IPS DF 4.7 (cell line): ENCODE results near the gene NUDT6.
"Not testable (repeated sequence)": the region's sequence is repeated elsewhere in the genome, so short reads cannot be mapped to it uniquely, and the experiment has no call there.

Experiments
- DNase-seq: peaks from one replicate; pipeline ENCODE4 v3.0.0-alpha.2; 2013; ENCODE audit warnings: low spot score; ENCODE audit errors: extremely low read depth

NUDT6 gene

DNA sequence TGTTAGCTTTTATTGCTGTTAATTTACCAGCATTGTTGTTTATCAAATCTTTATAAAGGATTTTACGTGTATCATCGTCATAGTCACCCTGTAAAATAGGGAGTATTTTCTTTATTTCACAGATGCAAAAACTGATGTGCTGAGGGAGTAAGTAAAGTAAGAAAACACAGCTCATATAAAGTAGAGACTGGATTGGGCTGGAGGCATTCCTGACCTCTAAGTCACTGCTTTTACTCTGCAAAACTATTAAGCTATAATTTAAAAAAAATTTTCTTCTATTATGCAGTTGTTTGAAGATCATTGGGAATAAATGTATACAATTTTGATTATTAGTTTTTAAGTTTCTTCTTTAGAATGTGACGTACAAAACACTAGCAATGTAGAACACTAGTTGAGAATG lies 45.9 kb downstream of the NUDT6 start:
- no peak for DNase-seq

DNA sequence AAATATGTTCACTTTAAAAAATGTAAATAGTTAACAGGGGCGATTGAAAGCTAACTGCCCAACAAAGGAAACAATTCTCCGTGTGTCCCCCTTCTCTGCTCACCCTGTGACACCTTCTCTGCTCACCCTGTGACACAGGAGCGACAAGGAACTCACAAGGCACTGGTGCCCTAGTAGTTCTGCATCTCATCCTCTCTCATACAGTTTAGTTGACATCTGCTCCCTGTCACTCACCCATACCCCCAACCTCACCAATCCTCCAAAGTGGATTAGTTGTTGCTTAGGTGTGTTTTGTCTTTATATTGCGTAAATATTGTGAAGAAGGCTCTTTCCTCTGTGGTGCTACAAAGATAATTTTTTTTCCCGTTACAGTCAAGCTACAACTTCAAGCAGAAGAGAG lies 46.4 kb downstream of the NUDT6 start:
- DNase-seq = no peak

DNA sequence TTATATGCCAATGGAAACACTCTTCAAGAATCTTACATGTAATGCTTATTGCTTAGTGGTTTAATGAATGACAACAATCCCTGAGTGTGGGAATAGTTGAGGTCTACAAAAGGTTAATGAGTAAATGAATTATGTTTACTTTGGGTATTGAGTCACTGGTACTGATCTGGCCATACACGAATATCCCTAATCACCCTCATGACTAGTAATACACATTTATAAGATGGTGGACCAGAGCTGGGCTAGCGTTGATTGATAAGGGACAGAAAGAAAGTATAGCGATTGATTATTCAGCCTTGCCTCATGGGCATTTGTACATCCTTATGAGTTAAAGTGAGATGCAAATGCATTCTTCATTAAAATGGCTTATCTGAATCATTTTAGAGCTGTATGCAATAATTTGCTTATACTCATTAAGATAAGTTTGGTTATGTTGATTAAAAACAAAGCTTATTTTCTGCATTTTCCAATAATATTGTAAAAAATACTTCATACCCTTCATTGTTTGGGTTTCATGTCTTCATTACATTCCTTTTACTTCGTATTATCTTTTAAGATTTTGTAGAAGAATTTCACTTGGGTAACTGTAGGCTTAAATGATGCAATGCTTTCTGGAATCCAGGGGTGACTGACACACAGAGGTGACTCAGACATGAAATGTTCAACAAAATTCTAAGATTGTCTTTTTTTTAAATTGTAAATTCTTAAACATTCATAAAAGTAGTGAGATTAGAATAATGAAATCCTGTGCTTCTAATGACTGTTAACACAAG lies 48.4 kb downstream of the NUDT6 start:
- DNase-seq = no peak

DNA sequence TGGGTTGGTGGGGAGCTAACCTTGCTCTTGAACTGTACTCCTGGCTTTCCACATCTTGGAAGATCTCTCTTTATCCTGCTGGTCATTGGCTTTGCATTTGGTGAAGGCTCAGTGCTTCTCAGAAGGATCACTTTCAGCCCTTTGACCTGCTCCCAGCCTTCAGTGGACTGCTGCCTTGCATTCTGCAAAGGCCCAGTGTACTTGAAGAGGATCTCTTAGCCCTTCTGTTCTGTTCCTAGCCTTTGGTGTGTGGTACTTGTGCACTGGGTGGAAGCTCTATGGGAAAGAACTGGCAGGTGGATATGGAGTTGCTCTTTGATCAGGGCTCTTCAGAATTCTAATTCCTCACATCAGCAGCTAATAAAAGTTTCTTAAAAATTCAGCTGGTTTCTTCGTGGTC lies 49.3 kb downstream of the NUDT6 start:
- no peak for DNase-seq

DNA sequence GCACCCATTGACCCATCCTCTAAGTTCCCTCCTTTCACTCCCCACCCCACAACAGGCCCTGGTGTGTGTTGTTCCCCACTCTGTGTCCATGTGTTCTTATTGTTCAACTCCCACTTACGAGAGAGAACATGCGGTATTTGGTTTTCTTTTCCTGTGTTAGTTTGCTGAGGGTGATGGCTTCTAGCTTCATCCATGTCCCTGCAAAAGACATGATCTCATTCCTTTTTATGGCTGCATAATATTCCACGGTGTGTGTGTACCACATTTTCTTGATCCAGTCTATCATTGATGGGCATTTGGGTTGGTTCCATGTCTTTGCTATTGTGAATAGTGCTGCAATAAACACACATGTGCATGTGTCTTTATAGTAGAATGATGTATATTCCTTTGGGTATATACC lies 54.2 kb downstream of the NUDT6 start:
- not testable (repeated sequence) for DNase-seq

DNA sequence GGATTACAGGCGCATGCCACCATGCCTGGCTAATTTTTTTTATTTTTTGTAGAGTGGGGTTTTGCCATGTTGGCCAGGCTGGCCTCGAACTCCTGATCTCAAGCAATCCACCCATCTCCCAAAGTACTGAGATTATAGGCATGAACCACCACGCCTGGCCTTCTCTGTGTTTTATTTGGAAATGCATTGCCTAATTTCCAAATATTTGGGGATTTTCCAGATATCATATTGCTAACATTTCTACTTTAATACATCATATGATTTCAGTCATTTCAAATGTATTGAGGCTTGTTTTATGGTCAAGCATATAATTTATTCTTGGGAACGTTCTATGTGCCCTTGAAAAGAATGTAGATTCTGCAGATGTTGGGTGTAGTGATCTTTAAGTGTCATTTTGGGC lies 57.0 kb downstream of the NUDT6 start:
- DNase-seq = no peak

DNA sequence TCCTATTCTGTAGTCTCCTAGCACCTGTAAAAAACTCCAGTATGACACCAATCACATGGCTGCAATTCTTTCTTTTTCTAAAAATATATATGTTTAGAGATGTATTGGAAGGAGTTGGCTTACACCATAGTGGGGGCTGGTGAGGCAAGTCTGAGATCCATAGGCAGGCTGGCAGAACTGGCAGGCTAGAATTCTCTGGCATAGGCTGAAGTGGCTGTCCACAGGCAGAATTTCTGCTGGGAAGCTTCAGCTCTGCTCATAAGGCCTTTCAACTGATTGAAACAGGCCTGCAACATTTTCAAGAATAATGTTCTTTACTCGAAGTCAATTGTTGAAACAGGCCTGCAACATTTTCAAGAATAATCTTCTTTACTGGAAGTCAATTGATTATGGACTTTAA lies 58.8 kb downstream of the NUDT6 start:
- DNase-seq = no peak

DNA sequence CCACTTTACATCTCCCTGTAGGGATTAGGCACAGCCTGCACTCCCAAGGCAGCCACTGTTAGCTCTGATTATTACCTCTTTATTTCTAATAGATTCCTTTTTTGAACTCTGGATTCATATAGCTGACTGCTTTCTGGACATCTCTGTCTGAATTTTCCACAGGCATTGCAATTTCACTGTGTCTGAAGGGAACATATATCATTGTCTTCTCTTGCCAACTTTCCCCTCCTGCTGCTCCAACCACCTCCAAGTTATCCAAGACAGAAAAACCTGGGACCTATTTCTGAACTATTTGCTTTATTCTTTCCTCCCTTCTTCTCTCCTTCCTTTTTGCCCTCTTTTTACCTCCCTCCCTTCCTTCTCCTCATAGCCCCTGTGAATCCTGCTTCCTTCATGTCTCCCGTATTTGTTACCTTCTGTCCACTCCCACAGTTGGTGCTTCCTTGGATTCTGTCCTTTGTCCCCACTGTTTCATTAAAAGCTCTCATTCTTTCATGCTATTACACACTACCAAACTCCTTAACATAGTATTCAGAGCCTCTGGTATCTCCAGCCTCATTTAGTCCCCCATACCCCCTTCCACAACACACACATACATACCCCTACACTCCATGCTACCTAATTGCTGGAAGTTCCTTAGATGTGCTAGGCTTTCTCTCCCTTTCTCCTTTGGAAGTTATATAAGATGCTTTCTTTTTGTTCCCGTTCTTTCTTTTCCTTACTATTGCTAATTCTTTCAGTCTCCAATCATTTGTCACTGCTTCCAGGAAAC lies 61.0 kb downstream of the NUDT6 start:
- no peak for DNase-seq

DNA sequence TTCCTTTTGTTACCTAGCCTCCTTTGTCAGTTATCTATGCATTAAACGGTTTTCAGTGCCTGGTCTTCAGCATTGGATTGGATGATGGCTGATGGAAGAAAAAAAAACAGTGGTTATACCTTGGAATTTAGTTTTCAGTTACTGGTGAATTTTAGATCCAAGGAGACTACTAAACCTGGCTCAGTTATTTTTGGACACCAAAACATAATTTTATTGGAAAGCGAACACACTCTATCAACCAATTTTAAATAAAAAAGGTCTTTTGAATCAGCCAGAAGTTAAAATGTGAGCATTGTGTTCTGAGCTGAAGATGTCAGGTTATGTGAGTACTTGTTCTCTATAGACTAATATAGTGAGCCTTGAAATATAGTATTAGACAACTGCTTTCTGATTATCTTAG lies 63.7 kb downstream of the NUDT6 start:
- DNase-seq = no peak

DNA sequence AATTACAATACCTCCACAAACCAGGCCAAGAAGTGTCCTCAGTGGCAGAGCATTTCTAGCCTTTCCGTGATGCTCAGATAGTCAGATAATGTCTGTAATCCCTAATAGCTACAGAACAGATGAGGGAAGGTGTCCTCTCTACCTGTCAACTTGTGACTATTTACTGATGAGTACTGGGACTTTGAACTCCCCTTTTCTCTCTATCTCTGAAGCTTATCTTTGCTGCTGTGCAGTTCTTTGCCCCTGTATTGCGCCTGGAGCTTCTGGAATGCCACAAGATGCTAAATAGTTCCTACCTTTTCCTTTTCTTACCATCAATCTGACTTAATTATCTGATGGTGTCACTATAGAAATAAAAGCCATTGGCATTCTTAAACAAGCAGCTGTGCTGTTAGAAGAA lies 65.2 kb downstream of the NUDT6 start:
- DNase-seq = no peak

DNA sequence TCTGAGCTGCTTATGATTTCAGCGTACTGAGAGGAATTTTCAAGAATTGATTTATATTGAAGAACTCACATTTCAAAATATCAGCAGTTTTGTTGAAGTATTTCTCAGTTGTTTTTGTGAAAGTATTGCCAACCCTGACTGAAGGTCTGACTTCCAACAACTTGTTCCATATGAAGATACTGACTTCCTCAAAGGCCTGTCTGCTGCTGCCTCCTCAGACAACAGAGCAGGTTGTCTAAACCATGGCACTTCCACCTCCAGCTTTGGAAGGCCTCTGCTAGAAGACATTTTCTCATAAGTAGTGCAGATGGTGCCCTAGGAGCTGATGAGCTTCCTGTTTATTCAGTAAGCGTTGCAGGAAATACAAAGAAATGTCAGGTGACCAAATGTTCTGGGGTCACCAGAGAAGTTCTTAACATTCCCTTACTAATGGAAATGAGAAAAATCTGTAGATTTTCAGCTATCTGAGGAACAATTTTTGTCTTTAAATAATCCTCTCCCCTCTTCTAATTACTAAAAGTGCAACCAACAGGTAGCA lies 67.0 kb downstream of the NUDT6 start:
- no peak for DNase-seq

DNA sequence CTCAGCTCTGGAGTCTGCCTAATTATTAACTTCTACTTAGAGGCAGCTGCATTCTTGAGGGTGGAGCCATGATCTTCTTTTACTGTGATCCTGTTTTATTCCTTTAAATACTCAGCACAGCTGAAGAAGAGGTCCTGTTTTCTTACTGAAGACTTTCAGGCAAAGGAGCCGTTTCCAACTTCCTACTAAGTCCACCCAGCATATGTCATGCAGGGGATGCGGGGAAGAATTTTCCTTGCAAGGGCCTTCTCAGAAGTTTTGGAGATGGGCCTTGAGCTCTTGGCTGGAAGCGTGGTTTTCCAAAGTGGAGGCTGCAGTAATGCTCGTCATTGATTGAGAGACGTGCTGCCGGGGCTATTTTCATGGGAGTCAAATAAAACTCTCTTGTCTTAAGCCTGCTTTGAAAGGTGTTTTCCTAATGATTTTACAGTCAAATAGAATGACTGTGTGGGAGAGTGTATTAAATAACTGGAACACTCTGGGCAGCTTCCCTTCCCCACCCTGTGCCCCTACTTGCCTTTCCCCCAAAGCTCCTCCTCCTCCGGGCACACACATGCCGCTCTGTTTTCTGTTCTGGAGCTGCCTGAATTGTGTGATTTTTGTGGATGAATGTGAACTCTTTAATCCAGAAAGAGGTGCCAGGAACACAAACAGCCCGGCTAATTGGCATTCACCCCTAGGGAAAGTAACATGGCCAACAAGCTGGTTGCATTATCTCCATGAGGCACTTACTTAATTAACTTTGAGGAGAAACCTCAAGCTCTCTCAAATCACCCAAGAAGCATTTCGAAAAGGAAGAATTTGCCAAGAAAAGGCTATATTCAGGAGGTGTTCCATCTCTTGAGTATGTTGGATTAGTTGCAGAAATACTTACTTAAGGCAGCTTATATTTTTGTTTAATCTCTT lies 67.7 kb downstream of the NUDT6 start:
- DNase-seq = no peak

DNA sequence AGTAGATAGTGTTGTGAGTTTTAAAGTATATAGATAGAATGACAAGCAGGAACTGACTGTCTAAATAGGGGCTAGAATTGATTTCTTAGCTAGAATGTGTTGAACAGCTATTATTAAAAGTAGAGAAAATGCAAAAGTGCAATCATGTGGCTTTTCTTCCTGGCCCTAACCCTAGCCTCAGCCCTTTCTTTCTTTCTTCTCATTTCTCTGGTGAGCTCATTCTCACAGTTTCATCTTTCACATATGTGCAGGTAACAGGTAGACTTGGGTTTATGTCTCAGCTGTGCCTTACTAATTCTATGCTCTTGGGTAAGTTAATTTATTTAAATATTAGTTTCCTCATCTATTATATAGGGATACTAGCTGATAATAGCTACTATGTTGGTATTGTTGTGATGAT lies 70.8 kb downstream of the NUDT6 start:
- no peak for DNase-seq

DNA sequence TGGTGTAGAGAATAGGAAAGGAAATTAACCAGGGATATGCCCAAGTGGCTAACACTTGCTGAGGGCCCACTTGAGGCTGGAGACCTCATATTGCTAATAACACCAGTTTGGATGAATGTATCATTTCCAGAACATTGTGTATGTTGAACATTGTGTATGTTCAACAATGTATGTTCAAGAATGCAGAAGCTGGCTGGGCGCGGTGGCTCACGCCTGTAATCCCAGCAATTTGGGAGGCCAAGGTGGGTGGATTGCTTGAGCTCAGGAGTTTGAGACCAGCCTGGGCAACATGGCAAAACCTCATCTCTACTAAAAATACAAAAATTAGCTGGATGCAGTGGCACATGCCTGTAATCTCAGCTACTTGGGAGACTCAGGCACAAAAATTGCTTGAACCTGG lies 72.6 kb downstream of the NUDT6 start:
- not testable (repeated sequence) for DNase-seq

DNA sequence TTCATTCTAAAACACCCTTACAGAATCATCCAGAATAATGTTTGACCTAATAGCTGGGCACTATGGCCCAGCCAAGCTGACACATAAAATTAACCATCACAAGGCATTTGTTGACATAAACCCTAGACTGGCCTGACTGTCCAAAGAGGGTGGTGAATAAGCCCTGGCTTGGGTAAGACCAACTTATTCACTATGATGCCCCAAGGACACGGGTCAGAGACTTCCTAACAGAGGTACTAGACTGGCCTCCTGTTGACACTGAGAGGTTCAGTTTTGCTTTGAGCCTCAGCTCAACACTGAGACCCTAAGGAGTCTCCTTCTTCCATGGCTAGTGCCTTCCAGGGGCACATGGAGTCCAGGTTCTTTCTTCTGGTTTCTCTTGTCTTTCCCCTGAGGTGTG lies 74.5 kb downstream of the NUDT6 start:
- DNase-seq = no peak

DNA sequence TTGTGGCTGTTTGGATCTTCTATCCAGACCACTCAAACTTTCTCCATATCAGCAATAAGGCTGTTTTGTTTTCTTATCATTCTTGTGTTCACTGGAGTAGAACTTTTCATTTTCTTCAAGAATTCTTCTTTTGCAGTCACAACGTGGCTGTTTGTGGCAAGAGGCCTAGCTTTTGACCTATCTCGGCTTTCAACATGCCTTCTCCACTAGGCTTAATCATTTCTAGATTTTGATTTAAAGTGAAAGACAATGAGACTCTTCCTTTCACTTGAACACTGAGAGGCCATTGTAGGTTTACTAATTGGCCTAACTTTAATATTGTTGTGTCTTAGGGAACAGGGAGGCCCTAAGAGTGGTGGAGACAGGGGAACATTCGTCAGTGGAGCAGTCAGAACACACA lies 76.6 kb downstream of the NUDT6 start:
- no peak for DNase-seq

DNA sequence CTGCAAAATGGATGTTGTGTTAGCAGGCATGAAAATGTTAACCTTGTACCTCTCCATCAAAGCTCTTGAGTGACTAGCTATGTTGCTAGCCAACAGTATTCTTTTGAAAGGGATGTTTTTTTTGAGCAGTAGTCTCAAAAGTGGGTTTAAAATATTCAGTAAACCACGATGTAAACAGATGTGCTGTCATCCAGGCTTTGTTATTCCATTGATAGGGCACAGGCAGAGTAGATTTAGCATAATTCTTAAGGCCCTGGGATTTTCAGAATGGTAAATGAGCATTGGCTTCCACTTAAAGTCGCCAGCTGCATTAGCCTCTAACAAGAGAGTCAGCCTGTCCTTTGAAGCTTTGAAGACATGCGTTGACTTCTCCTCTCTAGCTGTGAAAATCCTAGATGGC lies 77.3 kb downstream of the NUDT6 start:
- no peak for DNase-seq

DNA sequence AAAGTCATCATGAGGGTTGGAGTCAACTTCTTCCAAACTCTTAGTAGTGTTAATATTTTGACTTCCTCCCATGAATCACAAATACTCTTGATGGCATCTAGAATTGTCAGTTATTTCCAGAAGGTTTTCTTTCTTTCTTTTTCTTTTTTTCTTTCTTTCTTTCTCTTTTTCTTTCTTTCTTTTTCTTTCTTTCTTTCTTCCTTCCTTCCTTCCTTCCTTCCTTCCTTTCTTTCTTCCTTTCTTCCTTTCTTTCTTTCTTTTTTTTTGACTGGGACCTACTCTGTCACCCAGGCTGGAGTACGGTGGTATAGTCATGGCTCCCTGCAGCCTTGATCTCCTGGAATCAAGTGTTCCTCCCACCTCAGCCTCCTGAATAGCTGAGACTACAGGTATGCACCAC lies 78.0 kb downstream of the NUDT6 start:
- not testable (repeated sequence) for DNase-seq

DNA sequence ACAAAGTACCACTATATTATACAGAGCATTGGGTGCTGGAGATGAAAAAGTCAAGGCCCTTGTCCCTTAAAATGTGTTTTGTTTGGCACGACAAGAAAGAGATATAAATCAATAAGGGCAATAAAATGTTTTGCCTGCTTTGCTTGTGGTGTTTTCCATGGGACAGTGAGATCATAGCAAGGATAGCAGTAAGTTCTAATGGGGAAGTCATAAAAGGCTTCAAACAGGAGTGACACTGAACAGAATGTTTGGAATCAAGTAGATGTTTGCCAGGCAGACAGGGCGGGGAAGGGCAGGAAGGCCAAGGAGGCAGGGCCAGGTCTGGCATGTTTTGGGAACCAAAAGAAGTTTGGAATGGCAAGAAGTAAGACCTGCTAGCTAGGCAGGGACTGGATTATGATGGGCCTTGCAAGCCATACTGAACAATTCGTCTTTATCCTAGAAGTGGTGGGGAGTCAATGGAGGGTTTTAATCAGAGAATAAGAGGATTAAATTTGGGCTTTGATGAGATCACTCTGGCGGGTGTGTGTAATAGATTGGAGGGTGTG lies 79.3 kb downstream of the NUDT6 start:
- DNase-seq = no peak
